GM10847 (cell line): ENCODE results near the gene LLGL1.

ENCODE experiments used
- POLR2A ChIP-seq: IDR thresholded peaks from 2 replicates; pipeline ENCODE4 v1.6.1; 2011; ENCODE audit not compliant: insufficient read length; ENCODE audit errors: extremely low read depth

Gene LLGL1

DNA sequence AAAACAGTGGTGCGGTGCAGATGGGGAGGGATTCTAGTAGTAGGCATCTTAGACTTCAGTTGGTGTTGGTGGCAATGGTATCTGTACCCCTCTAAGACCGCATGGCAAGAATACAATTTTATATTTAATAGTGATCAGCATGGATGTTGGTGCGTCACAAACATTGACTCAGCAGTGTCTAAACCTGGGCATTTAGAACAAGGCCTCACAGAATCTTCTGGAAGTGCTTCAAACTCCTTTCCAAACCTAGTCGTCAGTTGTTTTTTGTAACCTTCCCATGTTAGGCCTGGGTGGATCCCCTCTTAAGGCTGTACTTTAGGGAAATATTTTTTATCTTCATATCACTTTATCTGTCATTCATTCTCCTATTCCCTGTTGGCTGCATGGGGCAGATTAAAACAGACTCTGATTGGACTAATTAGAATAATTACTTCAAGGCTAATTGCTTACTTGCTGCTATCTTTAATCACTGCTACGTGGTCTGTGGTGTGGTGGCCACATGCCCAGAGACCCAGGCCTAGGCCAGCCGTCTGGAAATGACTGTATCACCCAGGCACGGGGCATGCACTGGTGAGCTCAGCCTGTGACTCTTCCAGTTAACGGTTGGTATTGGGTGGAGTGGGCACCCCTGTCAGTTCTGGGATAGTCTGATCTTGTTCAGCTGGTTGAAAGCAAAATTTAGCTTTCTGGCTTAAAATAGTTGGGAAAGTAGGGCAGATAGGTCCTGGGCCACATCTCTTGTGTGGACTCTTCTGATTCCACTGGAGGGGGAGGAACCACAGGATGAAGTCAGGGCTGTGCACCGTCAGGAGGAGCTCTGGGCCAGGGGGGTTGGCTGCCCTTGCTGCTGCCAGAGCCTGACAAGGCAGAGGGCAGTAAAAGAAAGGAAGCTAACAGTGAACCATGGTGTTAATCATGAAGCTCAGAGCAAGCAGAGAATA, 37.3 kb upstream of the LLGL1 start:
- no peak for TF ChIP-seq POLR2A

DNA sequence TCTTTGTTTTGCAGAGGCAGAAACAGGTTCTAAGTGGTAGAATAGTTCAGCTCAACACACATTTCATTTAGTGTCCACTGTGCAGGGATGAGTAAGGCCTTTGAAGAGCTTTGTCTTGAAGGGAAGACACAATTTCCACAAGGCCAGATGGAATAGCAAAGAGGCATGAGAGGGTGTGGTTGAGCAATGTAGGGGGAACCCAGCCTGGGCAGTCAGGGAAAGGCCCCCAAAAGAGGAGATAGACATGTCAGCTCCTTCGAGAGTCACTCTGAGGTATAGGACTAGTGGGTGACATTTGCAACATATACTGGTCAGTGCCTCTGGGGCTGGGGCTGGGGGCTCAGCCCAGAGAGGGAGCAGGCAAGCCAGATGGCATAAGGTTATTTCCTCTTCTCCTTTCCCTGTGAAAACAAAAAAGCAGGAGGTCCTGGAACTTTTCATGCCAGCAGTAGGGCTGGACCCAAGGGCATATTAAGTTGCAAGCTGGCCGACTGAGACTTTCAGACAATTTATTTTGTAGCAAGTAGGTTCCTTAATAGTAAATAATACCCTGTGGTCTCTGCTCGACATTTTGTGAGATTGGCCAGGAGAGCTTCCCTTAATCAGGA, 34.7 kb upstream of the LLGL1 start:
- no peak for TF ChIP-seq POLR2A

DNA sequence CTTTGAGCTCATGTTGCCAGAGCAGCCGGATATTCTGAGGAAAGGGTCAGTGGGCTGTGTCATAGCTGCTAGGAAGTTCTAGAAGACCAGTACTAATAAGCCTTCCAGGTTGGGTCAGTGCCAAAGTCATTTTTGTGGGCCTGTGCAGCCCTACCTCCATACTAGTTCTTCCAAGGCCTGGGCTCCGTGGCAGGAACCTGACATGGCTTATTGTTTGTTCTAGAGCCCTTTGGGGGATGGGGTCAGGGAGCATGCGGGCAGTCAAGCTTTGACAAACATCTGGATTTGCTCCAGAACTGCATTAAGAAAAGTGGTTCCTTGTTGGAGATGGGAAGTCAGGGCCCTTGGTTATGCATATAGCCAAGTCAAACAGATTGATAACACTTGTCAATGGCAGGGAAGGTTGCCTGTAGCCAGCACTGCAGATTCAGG, 34.2 kb upstream of the LLGL1 start:
- no peak for TF ChIP-seq POLR2A

DNA sequence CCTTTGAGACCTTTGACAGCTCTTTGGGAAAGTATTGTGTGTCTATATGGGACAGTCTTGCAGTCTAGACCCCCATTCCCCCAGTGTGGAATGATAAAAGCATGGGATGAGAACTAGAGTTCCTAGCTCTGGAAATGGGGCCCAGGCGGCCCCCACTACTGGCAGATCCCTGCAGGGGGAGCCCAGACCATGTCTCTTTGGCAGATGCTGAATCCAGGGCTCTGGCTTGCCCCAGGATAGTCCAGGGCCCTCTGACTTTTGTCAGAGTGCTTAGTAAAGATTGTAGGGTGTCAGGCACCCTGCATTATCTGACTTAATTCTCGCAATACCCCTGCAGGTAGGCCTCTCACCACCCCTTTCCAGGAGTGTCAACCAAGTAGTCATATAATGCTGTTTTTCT, 33.5 kb upstream of the LLGL1 start:
- TF ChIP-seq POLR2A = no peak

DNA sequence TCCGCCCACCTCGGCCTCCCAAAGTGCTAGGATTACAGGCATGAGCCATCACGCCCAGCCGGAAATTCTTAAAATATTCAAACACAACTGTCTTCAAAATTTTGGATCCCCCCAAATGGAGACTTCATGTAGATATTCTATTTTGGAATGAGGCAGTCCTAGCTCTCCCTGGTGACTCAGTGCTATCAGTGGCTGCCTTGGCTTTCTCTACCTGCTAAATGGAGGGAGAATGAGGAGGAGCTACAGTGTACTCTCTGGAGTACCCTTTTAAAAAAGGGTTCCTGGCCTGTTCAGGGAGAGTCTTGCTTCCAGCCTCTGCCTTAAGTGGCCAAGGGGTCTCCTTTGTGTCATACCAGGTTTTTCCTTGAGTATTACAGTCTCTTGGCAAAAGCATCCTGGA, 31.0 kb upstream of the LLGL1 start:
- TF ChIP-seq POLR2A = no peak

DNA sequence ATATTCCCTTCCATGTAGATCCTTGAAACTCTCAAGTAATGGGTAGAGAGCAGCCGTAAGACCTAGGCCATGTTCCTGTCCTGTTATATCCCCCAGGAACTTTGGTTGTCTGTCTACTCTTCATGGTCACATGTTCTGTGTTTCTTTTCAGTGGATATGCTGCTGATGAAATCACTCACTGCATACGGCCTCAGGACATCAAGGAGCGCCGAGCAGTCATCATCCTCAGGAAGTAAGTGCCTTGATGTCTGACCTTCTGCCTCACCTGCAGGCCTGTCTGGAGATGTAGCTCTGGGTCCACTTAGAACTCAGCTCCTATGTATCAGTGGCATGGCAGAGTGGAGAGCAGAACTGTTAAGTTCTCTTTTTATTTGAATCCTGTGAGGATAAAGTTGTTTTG, 30.6 kb upstream of the LLGL1 start:
- TF ChIP-seq POLR2A = no peak

DNA sequence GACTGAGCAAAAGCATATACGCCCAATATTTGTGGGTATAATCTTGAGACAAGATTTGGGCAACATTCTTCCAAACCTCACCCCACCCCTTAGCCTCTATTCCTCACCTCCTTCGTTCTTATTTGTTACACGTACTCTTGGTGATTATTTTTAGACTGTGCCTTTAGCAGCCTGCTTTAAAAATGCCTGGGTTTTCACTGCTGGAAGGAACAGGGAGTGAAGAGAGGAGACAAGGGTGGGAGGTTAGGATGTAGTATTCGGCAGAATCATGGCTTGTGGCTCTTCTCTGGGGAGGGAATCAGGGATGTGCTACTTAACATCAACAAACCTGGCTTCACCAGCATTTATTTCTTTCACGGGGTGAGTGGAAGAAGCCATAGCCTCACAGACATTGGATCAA, 30.2 kb upstream of the LLGL1 start:
- no peak for TF ChIP-seq POLR2A

DNA sequence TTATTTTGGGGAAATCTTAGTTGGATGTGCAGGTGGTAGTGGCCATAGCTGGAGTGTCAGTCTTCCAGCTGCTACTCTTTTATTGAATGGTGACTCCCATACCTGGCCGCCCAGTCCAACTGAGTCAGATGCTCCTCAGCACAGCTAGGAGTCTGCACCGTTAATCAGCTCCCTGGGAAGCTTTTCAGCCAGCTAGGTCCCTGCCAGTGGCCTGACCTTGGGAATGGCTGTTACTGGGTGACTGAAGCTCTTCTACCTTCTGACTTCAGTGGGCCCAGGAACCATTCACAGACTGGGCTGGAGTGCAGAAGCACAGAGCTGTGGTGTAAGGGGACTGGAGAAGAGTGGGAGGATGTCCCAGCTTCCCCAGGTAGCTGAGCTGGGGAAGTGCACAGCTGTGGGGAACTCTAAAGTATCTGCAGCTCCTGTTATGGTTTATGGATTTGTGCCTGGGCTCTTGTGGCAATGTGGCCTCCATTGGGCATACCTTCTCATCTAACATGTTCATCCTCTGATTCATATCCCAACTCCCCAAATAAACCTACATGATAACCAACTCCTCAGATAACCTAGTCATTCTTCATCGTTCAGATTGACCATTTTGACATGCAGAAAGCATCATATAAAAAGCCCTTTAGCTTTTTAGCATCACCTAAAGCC, 27.8 kb upstream of the LLGL1 start:
- no peak for TF ChIP-seq POLR2A

DNA sequence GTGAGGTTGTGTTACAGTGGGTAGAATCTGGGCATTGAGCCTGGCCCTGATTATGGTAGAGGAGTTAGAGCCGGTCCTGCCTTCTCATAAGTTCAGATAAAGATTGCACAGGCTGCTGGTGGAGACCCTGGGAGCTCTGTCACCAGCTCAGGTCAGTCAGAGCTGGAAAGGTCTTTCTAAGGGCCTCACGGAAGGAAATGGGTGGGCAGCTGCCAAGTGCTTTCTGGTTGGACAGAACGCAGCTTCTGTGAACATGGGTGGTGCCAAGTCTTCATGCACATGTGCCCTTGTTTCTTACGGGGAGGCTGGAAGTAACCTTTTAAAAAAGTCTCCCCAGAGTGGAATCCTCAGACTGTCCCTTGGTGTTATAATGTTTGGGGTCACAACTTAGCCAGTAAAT, 26.9 kb upstream of the LLGL1 start:
- TF ChIP-seq POLR2A = no peak

DNA sequence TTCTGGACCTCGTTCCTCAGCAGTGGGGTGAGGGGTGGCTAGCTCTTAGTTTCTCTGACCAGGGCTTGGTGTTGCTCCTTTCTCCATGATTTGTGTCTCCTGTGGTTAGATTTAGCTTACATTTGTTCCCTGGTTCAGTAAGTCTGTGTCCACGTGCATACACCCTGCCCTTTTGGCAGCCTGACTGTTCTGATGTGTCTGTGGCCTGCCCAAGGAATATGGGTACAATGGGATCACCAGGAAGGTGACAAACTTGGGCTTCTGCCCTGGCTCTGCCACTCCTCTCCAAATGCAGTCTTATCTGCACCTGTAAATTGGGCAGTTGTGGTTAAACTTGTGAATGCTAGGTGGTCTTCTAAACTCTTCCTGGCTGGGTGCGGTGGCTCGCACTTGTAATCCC, 24.3 kb upstream of the LLGL1 start:
- no peak for TF ChIP-seq POLR2A

DNA sequence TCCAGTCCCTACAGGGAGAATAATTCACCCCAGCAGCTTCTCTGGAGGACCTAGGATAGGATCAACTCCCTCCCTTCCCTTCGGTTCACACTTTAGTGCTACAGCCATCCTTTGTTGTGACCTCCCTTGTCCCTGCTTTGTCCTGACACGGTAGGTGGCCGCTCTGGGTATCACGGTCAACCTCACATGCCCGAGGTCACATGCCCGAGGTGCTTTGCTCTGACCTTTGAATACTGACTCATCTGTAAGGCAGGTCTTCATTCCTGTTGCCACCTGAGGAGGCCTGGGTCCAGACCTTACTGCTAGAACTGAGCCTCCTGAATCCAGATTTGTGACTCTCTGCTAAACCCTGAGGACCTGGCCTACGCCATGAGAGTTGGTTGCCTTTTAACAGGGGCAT, 22.1 kb upstream of the LLGL1 start:
- TF ChIP-seq POLR2A = no peak

DNA sequence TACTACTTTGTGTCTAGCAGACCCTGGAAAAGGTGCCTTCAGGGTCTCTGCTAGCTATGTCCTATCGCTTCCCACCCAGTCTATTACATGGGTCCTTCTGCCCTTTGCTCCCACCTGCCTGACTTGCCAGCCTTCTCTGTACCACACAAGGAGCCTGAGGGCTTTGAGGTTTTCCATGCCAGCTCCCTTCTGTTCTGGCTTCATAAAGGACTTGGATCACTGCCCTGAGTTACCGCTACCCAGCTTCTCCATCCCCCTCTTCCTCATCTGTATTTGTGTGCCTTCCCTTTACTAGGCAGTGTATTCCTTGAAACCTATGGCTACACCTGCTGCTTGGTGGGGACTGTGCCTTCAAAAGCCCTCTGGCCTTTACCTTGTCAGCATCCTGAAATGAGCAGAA, 19.6 kb upstream of the LLGL1 start:
- no peak for TF ChIP-seq POLR2A

DNA sequence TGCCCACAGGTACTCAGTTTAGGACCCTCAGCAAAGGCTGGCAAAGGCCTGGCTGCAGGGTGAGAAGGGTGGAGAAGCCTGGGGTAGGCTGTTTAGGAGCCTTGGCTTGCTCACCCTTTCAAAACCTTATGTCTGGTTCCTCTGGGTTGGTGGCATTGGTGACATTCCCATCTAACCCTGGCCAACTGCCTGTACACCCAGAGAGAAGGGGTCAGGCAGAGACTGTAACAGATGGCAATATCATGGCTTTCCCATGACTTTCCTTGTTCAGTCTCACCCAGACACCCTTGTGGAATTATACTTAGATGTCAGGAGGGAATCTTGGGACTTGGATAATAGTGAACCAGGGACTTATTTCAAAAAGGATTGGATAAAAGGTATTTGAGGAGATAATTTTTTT, 18.5 kb upstream of the LLGL1 start:
- no peak for TF ChIP-seq POLR2A

DNA sequence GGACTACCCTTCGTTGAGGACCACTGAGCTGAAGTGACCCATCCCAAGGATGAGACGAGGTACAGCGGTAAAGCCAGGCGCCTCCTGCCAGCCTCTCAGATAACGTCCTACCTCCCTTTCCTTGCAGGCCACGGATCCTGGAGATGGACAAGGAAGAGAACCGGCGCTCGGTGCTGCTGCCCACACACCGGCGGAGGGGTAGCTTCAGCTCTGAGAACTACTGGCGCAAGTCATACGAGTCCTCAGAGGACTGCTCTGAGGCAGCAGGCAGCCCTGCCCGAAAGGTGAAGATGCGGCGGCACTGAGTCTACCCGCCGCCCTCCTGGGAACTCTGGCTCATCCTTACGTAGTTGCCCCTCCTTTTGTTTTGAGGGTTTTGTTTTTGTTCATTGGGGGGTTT, 17.3 kb upstream of the LLGL1 start:
- no peak for TF ChIP-seq POLR2A

DNA sequence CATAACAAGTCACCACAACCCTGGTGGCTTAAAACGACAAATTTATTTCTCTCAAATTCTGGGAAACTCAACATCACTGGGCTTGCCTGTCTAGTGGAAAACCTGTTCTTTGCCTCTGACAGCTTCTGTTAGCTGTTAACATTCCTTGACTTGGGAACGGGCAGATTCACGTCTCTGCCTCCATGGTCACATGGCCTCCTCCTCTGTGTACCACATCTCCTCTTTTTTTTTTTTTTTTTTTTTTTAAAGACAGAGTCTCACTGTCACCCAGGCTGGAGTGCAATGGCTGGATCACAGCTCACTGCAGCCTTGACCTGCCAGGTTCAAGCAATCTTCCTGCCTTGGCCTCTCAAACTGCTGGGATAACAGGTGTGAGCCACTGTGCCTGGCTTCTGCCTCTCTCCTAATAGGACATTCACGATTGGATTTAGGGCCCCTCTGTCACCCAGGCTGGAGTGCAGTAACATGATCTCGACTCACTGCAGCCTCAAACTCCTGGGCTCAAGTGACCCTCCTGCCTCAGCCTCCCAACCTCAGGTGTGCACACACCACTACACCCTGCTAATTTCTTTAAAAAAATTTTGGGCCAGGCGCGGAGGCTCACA, 11.7 kb upstream of the LLGL1 start:
- no peak for TF ChIP-seq POLR2A
